GM11168 (cell line): Measurements from ENCODE around the gene MTUS2.

Source experiments
- in situ Hi-C: fragments of 300-500 bp; cut with MboI; formaldehyde crosslinking; loops from one replicate; pipeline ENCODE4 v1.12.0; 2022; ENCODE audit warnings: low sequenced_read_pairs; ENCODE audit not compliant: unreplicated experiment

MTUS2 gene

GRCh38 chr13:29547153-29547552 is 727.0 kb downstream of the MTUS2 start:
- in situ Hi-C loops: no loop called here

GRCh38 chr13:29548722-29549121 is 728.6 kb downstream of the MTUS2 start:
- in situ Hi-C loops: no loop called here

- in situ Hi-C loops: no loop called here
These were observed 730.4 kb downstream of the MTUS2 start for GRCh38 chr13:29550430-29550988.

DNA sequence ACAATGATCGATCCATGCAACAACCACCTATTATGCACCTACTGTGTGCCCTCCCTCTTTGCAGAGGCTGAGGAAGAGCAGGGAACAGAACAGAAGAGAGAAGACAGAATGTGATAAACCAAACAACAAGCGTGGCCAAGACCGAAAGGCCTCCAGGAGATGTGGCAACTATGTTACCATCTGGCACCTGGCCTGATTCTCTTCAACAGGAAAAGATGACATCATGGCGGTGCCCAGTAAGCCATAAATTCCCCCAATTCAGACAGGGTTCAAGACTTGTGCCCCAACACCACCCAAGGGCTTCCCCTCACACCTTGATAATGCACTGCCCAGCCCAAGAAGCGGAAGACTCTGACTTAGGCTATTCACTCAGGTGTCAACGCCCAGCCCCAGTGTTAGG is 731.1 kb downstream of the MTUS2 start:
- in situ Hi-C loops: no loop called here
